NCI-H82 treated with DMSO at 0.1 percent for 48 hours (cell line): ENCODE data around the gene ANGPTL8.

ENCODE experiments used
- DNase-seq: peaks from one replicate; lab custom pipeline; 2025; ENCODE audit not compliant: unreplicated experiment; lab: John Stamatoyannopoulos, UW

The ANGPTL8 gene

GRCh38 chr19:11239377-11240000 lies at the start of gene ANGPTL8:
Gene ANGPTL8 (plus strand): TSS chr19:11239619. CDS start chr19:11239638, 19 bp downstream.
- no peak for DNase-seq

- no peak for DNase-seq
These were observed 48.9 kb upstream of the ANGPTL8 start for GRCh38 chr19:11190501-11190900.

- peak; percentile 26 for DNase-seq
These were observed 48.1 kb upstream of the ANGPTL8 start for GRCh38 chr19:11191273-11191755.

- no peak for DNase-seq
These were observed 47.5 kb upstream of the ANGPTL8 start for GRCh38 chr19:11191934-11192333.

- no peak for DNase-seq
These were observed 46.2 kb upstream of the ANGPTL8 start for GRCh38 chr19:11192957-11193939.

- no peak for DNase-seq
These were observed 45.2 kb upstream of the ANGPTL8 start for GRCh38 chr19:11194173-11194572.

- no peak for DNase-seq
These were observed 44.5 kb upstream of the ANGPTL8 start for GRCh38 chr19:11194656-11195558.

- DNase-seq: no peak
These were observed 43.7 kb upstream of the ANGPTL8 start for GRCh38 chr19:11195681-11196080.

GRCh38 chr19:11196406-11197287 lies 42.8 kb upstream of the ANGPTL8 start:
- no peak for DNase-seq

- peak; percentile 19 for DNase-seq
These were observed 41.9 kb upstream of the ANGPTL8 start, which contains the start of gene KANK2 for GRCh38 chr19:11197291-11198174. Gene KANK2 (minus strand): TSS chr19:11197545. CDS start chr19:11194511, 3,034 bp downstream.

GRCh38 chr19:11198175-11198534 lies 41.3 kb upstream of the ANGPTL8 start:
- DNase-seq: no peak

GRCh38 chr19:11198769-11199424 lies 40.5 kb upstream of the ANGPTL8 start:
- DNase-seq: no peak

GRCh38 chr19:11199517-11199916 lies 39.9 kb upstream of the ANGPTL8 start:
- no peak for DNase-seq

GRCh38 chr19:11200015-11200574 lies 39.3 kb upstream of the ANGPTL8 start:
- no peak for DNase-seq

- DNase-seq: no peak
These were observed 38.5 kb upstream of the ANGPTL8 start for GRCh38 chr19:11200931-11201330.

GRCh38 chr19:11201791-11202190 lies 37.6 kb upstream of the ANGPTL8 start:
- no peak for DNase-seq

- no peak for DNase-seq
These were observed 36.8 kb upstream of the ANGPTL8 start for GRCh38 chr19:11202488-11203193.
